GM03348 (cell line): Measurements from ENCODE around the gene PPP1R3G.
A peak's percentile ranks its signal among the peaks of the same experiment; 100 is the strongest.

Source experiments
- DNase-seq: peaks from one replicate; pipeline ENCODE4 v3.0.0; 2012; ENCODE audit warnings: low spot score

The PPP1R3G gene

GRCh38 chr6:5072440-5072839, 12.7 kb upstream of the PPP1R3G start:
- no peak for DNase-seq

GRCh38 chr6:5073992-5074391, 11.1 kb upstream of the PPP1R3G start:
- no peak for DNase-seq

GRCh38 chr6:5076931-5077330, 8.2 kb upstream of the PPP1R3G start:
- no peak for DNase-seq

- DNase-seq = no peak
Observed at GRCh38 chr6:5078121-5078669, 6.9 kb upstream of the PPP1R3G start.

GRCh38 chr6:5079692-5080091, 5.4 kb upstream of the PPP1R3G start:
- no peak for DNase-seq

GRCh38 chr6:5080574-5080973, 4.6 kb upstream of the PPP1R3G start:
- no peak for DNase-seq

- DNase-seq = no peak
Observed at GRCh38 chr6:5081182-5081581, 4.0 kb upstream of the PPP1R3G start.

GRCh38 chr6:5081955-5082354, 3.2 kb upstream of the PPP1R3G start:
- no peak for DNase-seq

- DNase-seq = peak; percentile 80
Observed at GRCh38 chr6:5082487-5083306, 2.4 kb upstream of the PPP1R3G start.

- no peak for DNase-seq
Observed at GRCh38 chr6:5083307-5083583, 1.9 kb upstream of the PPP1R3G start.

- DNase-seq = no peak
Observed at GRCh38 chr6:5083813-5084359, 1.3 kb upstream of the PPP1R3G start.

- DNase-seq = peak; percentile 74
Observed at GRCh38 chr6:5084360-5084780, 771 bp upstream of the PPP1R3G start.

GRCh38 chr6:5085648-5086293, 630 bp downstream of the PPP1R3G start:
- peak; percentile 62 for DNase-seq

GRCh38 chr6:5086294-5086890, 1.3 kb downstream of the PPP1R3G start:
- DNase-seq = no peak

- DNase-seq = no peak
Observed at GRCh38 chr6:5087389-5087788, 2.2 kb downstream of the PPP1R3G start.

- no peak for DNase-seq
Observed at GRCh38 chr6:5088780-5089179, 3.6 kb downstream of the PPP1R3G start.

- no peak for DNase-seq
Observed at GRCh38 chr6:5089481-5090438, 4.6 kb downstream of the PPP1R3G start.

GRCh38 chr6:5090603-5091002, 5.5 kb downstream of the PPP1R3G start:
- no peak for DNase-seq

- DNase-seq = no peak
Observed at GRCh38 chr6:5091210-5092069, 6.3 kb downstream of the PPP1R3G start.

GRCh38 chr6:5093231-5094015, 8.3 kb downstream of the PPP1R3G start:
- no peak for DNase-seq
